ENCODE results near the gene KCNJ6.

KCNJ6 gene

GRCh38 chr21:37905291-37905690 lies 11.0 kb downstream of the KCNJ6 start:
- no peak for DNase-seq (ENCODE audit: low read depth)

GRCh38 chr21:37904856-37905255 lies 11.4 kb downstream of the KCNJ6 start:
- no peak for DNase-seq (ENCODE audit: low read depth)

GRCh38 chr21:37903396-37903795 lies 12.9 kb downstream of the KCNJ6 start:
- DNase-seq (ENCODE audit: low read depth) = no peak

- no peak for DNase-seq (ENCODE audit: low read depth)
Measured at GRCh38 chr21:37899146-37899545, 17.1 kb downstream of the KCNJ6 start.

- DNase-seq (ENCODE audit: low read depth) = no peak
Measured at GRCh38 chr21:37896788-37897187, 19.5 kb downstream of the KCNJ6 start.

- DNase-seq (ENCODE audit: low read depth) = no peak
Measured at GRCh38 chr21:37891972-37892371, 24.3 kb downstream of the KCNJ6 start.

- DNase-seq (ENCODE audit: low read depth) = no peak
Measured at GRCh38 chr21:37888659-37889058, 27.6 kb downstream of the KCNJ6 start.

- no peak for DNase-seq (ENCODE audit: low read depth)
Measured at GRCh38 chr21:37886726-37887299, 29.4 kb downstream of the KCNJ6 start.

- no peak for DNase-seq (ENCODE audit: low read depth)
Measured at GRCh38 chr21:37886120-37886519, 30.1 kb downstream of the KCNJ6 start.

- DNase-seq (ENCODE audit: low read depth) = peak; percentile 94
Measured at GRCh38 chr21:37878946-37879660, 37.2 kb downstream of the KCNJ6 start.

GRCh38 chr21:37877888-37878684 lies 38.2 kb downstream of the KCNJ6 start:
- no peak for DNase-seq (ENCODE audit: low read depth)

- DNase-seq (ENCODE audit: low read depth) = no peak
Measured at GRCh38 chr21:37877171-37877570, 39.1 kb downstream of the KCNJ6 start.

GRCh38 chr21:37876561-37876960 lies 39.7 kb downstream of the KCNJ6 start:
- no peak for DNase-seq (ENCODE audit: low read depth)

GRCh38 chr21:37874904-37875780 lies 41.1 kb downstream of the KCNJ6 start:
- DNase-seq (ENCODE audit: low read depth) = no peak

GRCh38 chr21:37874481-37874880 lies 41.8 kb downstream of the KCNJ6 start:
- no peak for DNase-seq (ENCODE audit: low read depth)

- no peak for DNase-seq (ENCODE audit: low read depth)
Measured at GRCh38 chr21:37873655-37874054, 42.6 kb downstream of the KCNJ6 start.

GRCh38 chr21:37871121-37871862 lies 45.0 kb downstream of the KCNJ6 start:
- DNase-seq (ENCODE audit: low read depth) = no peak

GRCh38 chr21:37870221-37870620 lies 46.0 kb downstream of the KCNJ6 start:
- DNase-seq (ENCODE audit: low read depth) = no peak

- no peak for DNase-seq (ENCODE audit: low read depth)
Measured at GRCh38 chr21:37869661-37870060, 46.6 kb downstream of the KCNJ6 start.

- DNase-seq (ENCODE audit: low read depth) = no peak
Measured at GRCh38 chr21:37868446-37869295, 47.6 kb downstream of the KCNJ6 start.

Data from HS-27A (cell line).